ENCODE measurements around the gene PCED1B. TPM values are rescaled to one million over a fixed set of nuclear protein-coding genes. Genes with fewer than 3 reads are reported as not detected.

PCED1B gene
- total RNA-seq, 1 experiment from 2014 or later, result 0.86 TPM

- Histone ChIP-seq H3K9me2 (ENCODE audit: insufficient read depth) (no peaks in the 10 kb centered on the region), H3K4me3 (replicated peaks in 1 of 2; ENCODE audit: low read depth in 1 of 2, low read length in 2 of 2) (no peak overlapping the region), H3K36me3 (ENCODE audit: control insufficient read depth in 1 of 2, insufficient read depth in 2 of 2, low read length in 2 of 2) (no peaks in the 10 kb centered on the region), H3K9me3 (ENCODE audit: control insufficient read depth in 1 of 2, insufficient read depth in 1 of 2, low read depth in 1 of 2, low read length in 2 of 2) (no peaks in the 10 kb centered on the region), H3K79me2 (ENCODE audit: insufficient read depth, low read length) (no peaks in the 10 kb centered on the region), H2AFZ (ENCODE audit: low read depth, low read length, poor library complexity, severe bottlenecking) (no peak overlapping the region), H3K27me3 (ENCODE audit: insufficient read depth, low read length) (no peaks in the 10 kb centered on the region), H4K20me1 (ENCODE audit: insufficient read depth) (no peaks in the 10 kb centered on the region), H3K4me2 (ENCODE audit: low read length) (no peak overlapping the region), H3K9ac (ENCODE audit: low read length) (no peak overlapping the region), H3K4me1 (ENCODE audit: control insufficient read depth in 1 of 2, insufficient read depth in 2 of 2, low read length in 2 of 2) (no peaks in the 10 kb centered on the region), H3K27ac (ENCODE audit: low read depth, low read length) (no peak overlapping the region)
- ChIA-PET CTCF (no interaction called here), POLR2A (no interaction called here), RAD21 (ENCODE audit: low non-redundant PET in 1 of 2, low total read pairs in 2 of 2, uncharacterized antibody in 2 of 2, unreplicated experiment in 2 of 2) (no interaction called here)
- no TSS peak for BruUV-seq (replicated peaks)
- intact Hi-C loops (cut with micrococcal nuclease), result no loop called here
- no peak for DNase-seq (ENCODE audit: low read depth, low spot score)
- ATAC-seq, result no peak
- TF ChIP-seq TCF7L2 (IDR thresholded peaks at IDR 0.05; ENCODE audit: borderline replicate concordance, extremely low read depth, insufficient read depth, insufficient read length), result no peak
These were observed 18.7 kb downstream of the PCED1B start for GRCh38 chr12:47098099-47098498.

GRCh38 chr12:47099610-47100009, 20.2 kb downstream of the PCED1B start:
- Histone ChIP-seq H3K27ac (ENCODE audit: low read depth, low read length) (no peak overlapping the region), H3K9ac (ENCODE audit: low read length) (no peak overlapping the region), H3K4me1 (ENCODE audit: control insufficient read depth in 1 of 2, insufficient read depth in 2 of 2, low read length in 2 of 2) (no peaks in the 10 kb centered on the region), H3K36me3 (ENCODE audit: control insufficient read depth in 1 of 2, insufficient read depth in 2 of 2, low read length in 2 of 2) (no peaks in the 10 kb centered on the region), H2AFZ (ENCODE audit: low read depth, low read length, poor library complexity, severe bottlenecking) (no peak overlapping the region), H3K27me3 (ENCODE audit: insufficient read depth, low read length) (no peaks in the 10 kb centered on the region), H3K79me2 (ENCODE audit: insufficient read depth, low read length) (no peaks in the 10 kb centered on the region), H4K20me1 (ENCODE audit: insufficient read depth) (no peaks in the 10 kb centered on the region), H3K9me3 (ENCODE audit: control insufficient read depth in 1 of 2, insufficient read depth in 1 of 2, low read depth in 1 of 2, low read length in 2 of 2) (no peaks in the 10 kb centered on the region), H3K9me2 (ENCODE audit: insufficient read depth) (no peaks in the 10 kb centered on the region), H3K4me2 (ENCODE audit: low read length) (no peak overlapping the region), H3K4me3 (replicated peaks in 1 of 2; ENCODE audit: low read depth in 1 of 2, low read length in 2 of 2) (no peak overlapping the region)
- DNase-seq (ENCODE audit: low read depth, low spot score) (no peak), ATAC-seq (no peak)
- ChIA-PET POLR2A (no interaction called here), CTCF (no interaction called here), RAD21 (ENCODE audit: low non-redundant PET in 1 of 2, low total read pairs in 2 of 2, uncharacterized antibody in 2 of 2, unreplicated experiment in 2 of 2) (no interaction called here)
- BruUV-seq (replicated peaks), result no TSS peak
- intact Hi-C loops (cut with micrococcal nuclease), result no loop called here
- TF ChIP-seq YY1 (IDR thresholded peaks at IDR 0.05; ENCODE audit: extremely low read depth, insufficient replicate concordance, low read depth, low read length), result no peak
- TF ChIP-seq SRF (IDR thresholded peaks at IDR 0.05; ENCODE audit: low read depth), result no peak
- no peak for TF ChIP-seq CTCF (IDR thresholded peaks at IDR 0.05 in 2 of 3, conservative IDR thresholded peaks at IDR 0.05 in 1 of 3; ENCODE audit: borderline replicate concordance in 1 of 3, insufficient read depth in 1 of 3, low read depth in 2 of 3, low read length in 2 of 3)
- TF ChIP-seq CEBPB (IDR thresholded peaks at IDR 0.05; ENCODE audit: low read depth), result no peak
- no peak for TF ChIP-seq ZFX (IDR thresholded peaks at IDR 0.05)
- TF ChIP-seq FOSL1 (IDR thresholded peaks at IDR 0.05; ENCODE audit: low read depth), result no peak
- TF ChIP-seq ZNF274 (IDR thresholded peaks at IDR 0.05; ENCODE audit: low read depth, low read length), result no peak
- TF ChIP-seq SIN3A (IDR thresholded peaks at IDR 0.05; ENCODE audit: low read depth), result no peak
- TF ChIP-seq SP1 (IDR thresholded peaks at IDR 0.05; ENCODE audit: low read depth), result no peak
- TF ChIP-seq EZH2 (IDR thresholded peaks at IDR 0.05), result no peak
- TF ChIP-seq CBX3 (IDR thresholded peaks at IDR 0.05; ENCODE audit: low read depth), result no peak
- TF ChIP-seq REST (IDR thresholded peaks at IDR 0.05; ENCODE audit: low read depth), result no peak
- no peak for TF ChIP-seq POLR2A (IDR thresholded peaks at IDR 0.05; ENCODE audit: borderline replicate concordance, extremely low read depth, insufficient read depth, insufficient read length)
- no peak for TF ChIP-seq TCF7L2 (IDR thresholded peaks at IDR 0.05; ENCODE audit: borderline replicate concordance, extremely low read depth, insufficient read depth, insufficient read length)

All from HCT116 (cell line).